Medulla oblongata (tissue), 1 donor: ENCODE data around the gene ETV7.
"Not testable (repeated sequence)": the region's sequence is repeated elsewhere in the genome, so short reads cannot be mapped to it uniquely, and the experiment has no call there.

ENCODE experiments used
- DNase-seq: peaks from one replicate; pipeline ENCODE4 v3.0.0-alpha.2; 2015; ENCODE audit errors: extremely low spot score

ETV7 gene

GRCh38 chr6:36340618-36341454 is 46.6 kb downstream of the ETV7 start:
- peak; percentile 55 for DNase-seq

- no peak for DNase-seq
Measured at GRCh38 chr6:36340306-36340617, 47.2 kb downstream of the ETV7 start.

GRCh38 chr6:36339146-36339545 is 48.3 kb downstream of the ETV7 start:
- no peak for DNase-seq

GRCh38 chr6:36338223-36338622 is 49.2 kb downstream of the ETV7 start:
- DNase-seq = not testable (repeated sequence)

GRCh38 chr6:36337814-36338213 is 49.7 kb downstream of the ETV7 start:
- no peak for DNase-seq

GRCh38 chr6:36336779-36337241 is 50.7 kb downstream of the ETV7 start, which contains the start of gene BNIP5:
Gene BNIP5, minus strand, starts transcription at chr6:36336888. Its CDS starts 6,198 bp downstream, at chr6:36330690.
- no peak for DNase-seq

- no peak for DNase-seq
Measured at GRCh38 chr6:36336208-36336710, 51.2 kb downstream of the ETV7 start.

- DNase-seq = no peak
Measured at GRCh38 chr6:36335465-36336207, 51.8 kb downstream of the ETV7 start.

GRCh38 chr6:36334832-36335459 is 52.5 kb downstream of the ETV7 start:
- DNase-seq = no peak

GRCh38 chr6:36333931-36334725 is 53.3 kb downstream of the ETV7 start:
- DNase-seq = no peak

- DNase-seq = no peak
Measured at GRCh38 chr6:36333171-36333895, 54.1 kb downstream of the ETV7 start.

- DNase-seq = no peak
Measured at GRCh38 chr6:36331381-36331780, 56.1 kb downstream of the ETV7 start.

- no peak for DNase-seq
Measured at GRCh38 chr6:36330366-36330765, 57.1 kb downstream of the ETV7 start.

- no peak for DNase-seq
Measured at GRCh38 chr6:36329798-36330291, 57.6 kb downstream of the ETV7 start.

- DNase-seq = no peak
Measured at GRCh38 chr6:36328600-36328999, 58.9 kb downstream of the ETV7 start.

GRCh38 chr6:36327919-36328236 is 59.6 kb downstream of the ETV7 start:
- DNase-seq = no peak

GRCh38 chr6:36327226-36327918 is 60.1 kb downstream of the ETV7 start:
- no peak for DNase-seq

- peak; percentile 47 for DNase-seq
Measured at GRCh38 chr6:36326356-36326995, 61.0 kb downstream of the ETV7 start.

- no peak for DNase-seq
Measured at GRCh38 chr6:36324715-36325114, 62.8 kb downstream of the ETV7 start.

GRCh38 chr6:36324191-36324590 is 63.3 kb downstream of the ETV7 start:
- DNase-seq = no peak
